Activated CD8-positive, alpha-beta memory T cell treated with anti-CD3 and anti-CD28 coated beads, Interleukin-2, amount 50 U/mL, for 24 hours (primary cell): Measurements from ENCODE around the gene GLUL.
"Not testable (repeated sequence)": the region's sequence is repeated elsewhere in the genome, so short reads cannot be mapped to it uniquely, and the experiment has no call there.

Experiments used
- DNase-seq: peaks from one replicate; pipeline ENCODE4 v3.0.0-alpha.2; 2020; ENCODE audit errors: extremely low read depth

The GLUL gene

DNA sequence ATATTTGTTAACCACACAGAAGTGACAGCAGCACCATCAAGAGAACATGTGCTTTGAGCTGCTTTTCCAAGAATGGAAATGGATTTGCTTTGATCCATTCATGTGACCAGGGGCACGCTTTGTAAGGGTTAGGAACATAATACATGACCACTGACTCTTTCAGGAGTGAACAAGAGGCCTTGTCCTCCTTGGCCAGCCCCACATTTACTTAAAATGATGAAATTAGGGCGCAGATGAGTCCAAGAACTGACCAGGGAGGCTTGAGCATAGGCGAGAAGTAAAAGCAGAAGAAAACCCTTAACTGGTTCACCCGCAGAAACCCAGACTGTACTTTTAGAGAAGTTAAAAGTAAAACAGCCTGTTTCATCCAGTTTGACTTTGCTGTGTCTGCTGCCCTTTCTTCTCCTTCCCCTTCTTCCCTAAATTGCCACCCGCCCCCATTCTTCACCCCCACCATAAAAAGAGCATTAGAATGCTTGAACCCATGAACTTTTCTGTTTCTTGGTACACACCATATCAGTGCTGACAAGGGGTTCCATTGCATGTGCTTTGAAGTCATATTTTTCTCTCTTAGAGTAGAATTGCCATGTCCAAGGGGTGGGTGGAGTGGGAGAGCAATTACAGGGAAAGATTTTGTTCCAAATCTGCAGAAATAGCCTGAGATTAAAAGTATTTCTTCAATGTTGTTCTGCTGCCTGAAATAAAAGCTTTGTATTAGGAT lies 2.6 kb upstream of the GLUL start:
- DNase-seq = no peak

DNA sequence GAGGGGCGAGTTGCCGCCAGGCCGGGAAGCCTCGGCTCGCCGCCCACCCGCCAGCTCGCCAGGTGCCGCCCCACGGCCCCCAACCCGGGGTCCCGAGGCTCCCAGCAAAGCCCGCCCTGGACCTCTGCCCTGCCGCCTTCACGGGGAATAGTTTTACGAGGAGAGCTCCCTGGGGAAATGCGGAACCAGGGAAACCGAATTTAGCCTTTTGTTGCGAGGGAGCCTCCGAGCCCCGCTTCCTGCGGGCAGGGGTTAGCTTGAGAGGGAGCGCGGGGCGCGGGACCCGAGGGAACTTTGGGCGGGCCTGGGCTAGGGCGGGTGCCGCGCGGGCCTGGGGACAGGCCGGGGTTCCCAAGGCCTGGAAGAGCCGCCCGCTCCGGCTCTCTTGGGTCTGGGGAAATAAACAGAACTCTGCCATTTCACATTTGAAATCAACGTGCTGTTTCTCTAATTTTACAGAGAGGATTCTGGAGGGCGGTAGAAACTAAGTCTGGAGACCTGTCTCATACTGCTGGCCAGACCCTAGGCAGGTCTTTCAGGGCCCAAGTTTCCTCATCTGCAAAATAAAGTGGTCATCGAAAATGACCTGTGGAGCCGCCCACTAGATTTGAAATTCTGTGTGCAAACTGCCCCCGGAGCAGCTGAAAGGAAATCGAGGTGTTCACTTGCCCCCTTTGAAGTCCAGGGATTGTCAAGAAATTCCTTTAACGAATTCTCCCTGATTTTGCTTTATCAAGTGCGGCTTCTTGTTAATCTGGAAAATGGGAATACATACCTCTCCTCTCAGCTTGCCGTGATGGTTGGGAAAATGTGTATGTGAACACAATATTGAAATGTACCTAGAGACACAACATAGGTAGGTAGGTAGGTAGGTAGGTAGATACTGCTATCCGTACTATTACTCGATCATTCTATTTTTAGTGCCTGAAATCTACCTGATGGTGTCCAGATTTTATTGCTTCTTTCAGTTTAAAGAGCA lies 749 bp upstream of the GLUL start:
- no peak for DNase-seq

DNA sequence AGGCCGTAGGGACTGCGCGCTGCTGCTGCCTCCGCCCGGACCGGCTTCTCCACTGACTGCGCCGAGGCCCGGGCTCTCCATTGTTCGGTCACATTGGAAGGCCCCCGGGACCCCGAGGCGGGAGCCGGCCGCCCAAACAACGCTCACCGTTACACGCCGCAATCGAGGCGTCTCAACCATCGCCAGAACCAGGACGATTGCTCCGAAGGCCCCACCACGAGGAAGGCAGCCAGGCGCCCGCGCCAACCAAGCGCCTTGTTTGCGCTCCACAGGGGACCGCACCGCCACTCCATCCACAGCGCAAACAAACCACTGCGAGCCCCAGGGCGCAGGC lies 595 bp downstream of the GLUL start:
- DNase-seq = no peak

DNA sequence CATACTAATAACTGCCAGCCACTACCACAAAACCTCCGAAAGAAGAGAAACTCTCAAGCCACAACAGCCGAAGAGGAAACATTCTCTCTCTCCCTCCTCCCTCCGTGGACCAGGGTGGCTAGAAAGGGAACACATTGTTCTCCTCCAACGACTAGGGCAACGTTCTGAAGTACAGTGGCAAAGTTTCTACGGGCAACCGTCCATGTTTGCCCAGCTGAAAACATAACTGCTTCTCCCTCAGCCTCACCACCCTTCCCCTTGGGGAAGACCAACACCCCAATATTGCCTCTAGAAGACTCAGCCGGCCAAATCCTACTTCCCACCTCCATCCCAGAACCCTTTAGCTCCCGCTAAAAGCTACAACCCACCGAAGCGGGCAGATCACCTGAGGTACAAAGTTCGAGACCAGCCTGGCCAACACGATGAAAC lies 2.0 kb downstream of the GLUL start:
- DNase-seq = no peak

DNA sequence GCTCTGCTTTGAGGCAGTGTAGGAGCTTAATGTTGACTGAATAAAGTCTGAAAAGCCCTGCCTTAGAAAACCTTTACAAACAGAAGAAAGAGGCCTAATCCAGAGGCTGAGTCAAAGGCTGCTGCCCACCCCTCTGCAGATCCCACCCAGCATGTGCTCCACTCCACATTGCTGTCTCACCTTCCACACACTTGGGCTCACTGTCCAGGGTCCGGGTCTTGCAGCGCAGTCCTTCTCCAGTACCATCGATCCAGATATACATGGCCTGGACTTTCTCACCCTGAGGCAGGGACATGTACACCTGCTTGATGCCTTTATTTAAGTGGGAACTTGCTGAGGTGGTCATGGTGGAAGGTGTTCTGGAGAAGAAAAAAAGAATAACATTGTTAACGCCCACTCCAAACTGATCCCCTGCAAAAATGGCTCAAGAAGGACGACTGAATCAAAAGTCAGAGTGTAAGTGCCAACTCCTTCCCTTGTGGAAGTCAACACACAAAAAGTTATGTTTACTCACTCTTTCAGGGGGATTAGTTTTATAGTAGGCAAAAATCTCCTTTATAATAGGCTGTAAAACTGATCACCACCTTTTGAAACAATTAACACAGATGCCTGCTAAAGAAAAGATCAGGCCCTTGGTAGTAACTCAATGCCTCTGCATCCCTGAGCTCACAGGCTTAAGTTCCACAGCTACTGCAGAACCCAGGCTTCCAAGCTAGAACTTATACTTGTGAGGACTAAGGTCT lies 3.0 kb downstream of the GLUL start:
- DNase-seq = no peak

DNA sequence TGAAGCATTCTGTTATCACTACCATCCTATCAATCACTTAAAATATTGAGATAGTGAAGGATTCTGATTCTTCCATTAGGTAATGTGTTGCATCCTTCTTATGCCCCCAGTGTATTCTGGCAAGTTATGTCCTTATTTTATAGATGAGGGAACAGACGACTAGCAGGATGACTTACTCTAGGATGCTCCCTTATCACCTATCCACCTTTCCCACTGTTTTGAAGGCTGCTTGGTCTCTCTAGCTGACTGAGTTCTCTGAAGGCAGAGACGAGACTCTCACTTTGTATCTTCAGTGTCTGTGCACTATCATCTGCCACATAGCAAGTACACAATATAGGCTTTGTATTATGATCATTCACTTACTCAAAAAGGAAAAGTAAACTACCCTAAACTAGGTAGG lies 4.0 kb downstream of the GLUL start:
- DNase-seq = no peak

DNA sequence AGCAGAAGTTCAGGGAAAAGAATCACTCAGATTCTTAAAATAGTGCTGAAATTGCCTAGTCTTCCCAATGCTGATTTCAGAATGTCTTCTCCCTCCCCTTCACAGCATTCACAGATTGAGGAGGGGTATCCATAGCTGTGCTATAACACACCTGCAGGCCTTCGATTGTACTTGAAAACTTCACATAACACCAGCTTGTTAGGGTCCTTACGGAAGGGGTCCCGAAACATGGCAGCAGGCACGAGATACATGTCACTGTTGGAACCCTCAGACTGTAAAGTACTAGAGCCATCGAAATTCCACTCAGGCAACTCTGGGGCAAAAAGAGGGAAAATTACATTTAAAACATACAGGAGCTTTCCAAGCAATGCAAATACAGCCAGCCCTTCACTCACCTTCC lies 4.6 kb downstream of the GLUL start:
- DNase-seq = no peak

DNA sequence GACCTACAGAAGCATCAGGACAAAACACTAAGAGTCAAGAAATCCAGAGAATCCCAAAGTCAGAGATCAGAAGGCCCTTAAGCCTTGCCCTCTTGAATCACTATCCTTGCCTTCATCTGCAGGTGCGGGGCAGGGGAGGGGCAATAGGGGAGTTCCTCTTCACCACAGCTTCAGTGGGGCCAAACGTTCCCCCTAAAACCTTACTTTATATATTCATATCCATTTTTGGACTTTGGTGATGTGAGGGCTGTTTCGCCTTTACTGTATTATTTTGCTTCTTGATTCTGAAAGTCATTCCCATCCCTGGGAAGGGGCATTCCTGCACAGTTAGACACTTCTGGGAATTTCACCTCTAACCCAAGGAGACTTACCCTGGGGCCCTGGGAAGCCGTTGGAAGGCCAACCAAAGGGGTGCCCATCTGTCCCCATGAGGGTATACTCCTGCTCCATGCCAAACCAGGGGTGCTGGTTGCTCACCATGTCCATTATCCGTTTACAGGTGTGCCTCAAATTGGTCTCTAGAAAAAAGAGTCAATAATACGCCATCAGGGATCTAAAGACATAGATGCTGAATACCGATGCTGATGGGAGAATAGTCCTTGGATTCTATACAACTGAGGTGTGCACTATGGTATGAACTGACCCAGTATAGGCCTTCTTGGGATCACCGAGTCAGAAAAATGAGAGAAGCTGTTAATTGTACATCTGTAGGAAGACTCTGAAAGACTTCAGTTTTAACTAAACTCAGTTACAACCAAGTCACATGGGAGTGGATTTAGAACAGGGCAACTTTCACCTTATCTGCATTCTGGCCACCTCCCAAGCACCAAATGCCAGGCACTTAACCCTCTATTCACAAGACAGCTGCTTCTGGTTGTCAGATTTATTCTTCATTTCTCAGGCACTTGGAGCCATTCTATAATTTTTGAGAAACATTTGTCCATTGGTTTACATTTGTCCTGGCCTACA lies 5.4 kb downstream of the GLUL start:
- DNase-seq = no peak

DNA sequence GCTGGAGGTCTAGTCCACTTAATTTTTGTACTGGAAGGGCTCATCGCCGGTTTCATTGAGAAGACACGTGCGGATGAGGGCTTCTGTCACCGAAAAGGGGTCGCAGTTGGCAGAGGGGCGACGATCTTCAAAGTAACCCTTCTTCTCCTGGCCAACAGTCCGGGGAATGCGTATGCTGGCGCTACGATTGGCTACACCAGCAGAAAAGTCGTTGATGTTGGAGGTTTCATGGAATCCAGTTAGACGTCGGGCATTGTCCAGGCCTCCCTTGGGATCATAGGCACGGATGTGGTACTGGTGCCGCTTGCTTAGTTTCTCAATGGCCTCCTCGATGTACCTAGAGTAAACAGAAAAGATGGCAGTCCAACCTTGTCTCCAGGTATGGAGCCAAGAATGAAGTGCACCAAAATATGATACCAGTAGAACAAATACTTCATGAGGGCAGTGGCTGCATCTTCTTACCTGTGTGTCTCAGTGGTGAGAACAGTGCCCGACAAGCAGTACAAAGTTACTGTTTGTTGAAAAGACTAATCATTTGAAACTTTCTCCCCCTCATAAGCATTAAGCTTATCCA lies 7.1 kb downstream of the GLUL start:
- DNase-seq = no peak

DNA sequence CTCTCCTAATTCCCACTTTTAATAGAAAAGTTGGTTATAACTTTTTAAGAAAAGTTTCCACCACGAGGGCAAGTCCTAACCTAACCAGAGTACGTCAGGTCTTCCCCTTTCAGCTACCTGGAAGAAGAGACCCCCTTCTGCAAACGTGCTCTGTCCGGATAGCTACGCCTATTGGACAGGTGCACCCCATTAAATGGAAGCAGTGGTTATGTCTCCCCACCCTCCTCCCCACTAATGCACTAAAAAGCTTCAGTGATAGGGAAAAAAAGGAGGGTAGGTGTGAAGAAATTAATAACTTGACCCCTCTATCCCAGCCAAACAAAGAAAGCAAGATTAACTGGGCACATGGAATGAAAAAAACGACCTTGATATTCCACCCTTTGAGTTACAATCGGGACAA lies 7.7 kb downstream of the GLUL start:
- DNase-seq = no peak

DNA sequence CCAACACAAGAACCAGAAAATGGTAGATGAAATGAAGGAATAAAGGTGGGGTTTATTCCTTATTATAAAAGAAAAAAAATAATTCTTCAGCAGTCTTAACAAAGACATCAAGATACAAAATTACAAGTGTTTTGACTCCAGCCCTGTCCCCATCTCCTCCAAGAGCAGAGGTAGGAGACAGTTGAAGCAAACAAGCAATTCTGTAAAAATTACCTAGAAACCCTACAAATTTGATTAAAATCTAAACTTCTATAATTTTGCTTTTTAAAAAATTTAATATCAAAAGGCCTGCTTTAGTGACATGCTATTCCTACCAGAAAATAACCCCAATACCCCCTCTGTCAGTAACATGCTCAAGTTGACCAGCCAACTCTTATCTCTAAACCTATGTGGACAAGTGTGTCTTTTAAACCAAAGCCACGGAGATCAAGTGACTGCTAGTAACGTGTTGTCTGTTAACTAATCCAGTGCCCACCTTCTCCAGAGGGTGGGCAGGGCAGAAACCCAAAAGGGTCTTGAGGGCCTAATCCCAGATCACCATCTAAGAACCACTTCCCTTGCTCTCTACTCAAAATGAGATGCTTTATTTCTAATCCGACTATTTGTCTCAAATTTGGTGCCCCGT lies 8.4 kb downstream of the GLUL start:
- DNase-seq = no peak

DNA sequence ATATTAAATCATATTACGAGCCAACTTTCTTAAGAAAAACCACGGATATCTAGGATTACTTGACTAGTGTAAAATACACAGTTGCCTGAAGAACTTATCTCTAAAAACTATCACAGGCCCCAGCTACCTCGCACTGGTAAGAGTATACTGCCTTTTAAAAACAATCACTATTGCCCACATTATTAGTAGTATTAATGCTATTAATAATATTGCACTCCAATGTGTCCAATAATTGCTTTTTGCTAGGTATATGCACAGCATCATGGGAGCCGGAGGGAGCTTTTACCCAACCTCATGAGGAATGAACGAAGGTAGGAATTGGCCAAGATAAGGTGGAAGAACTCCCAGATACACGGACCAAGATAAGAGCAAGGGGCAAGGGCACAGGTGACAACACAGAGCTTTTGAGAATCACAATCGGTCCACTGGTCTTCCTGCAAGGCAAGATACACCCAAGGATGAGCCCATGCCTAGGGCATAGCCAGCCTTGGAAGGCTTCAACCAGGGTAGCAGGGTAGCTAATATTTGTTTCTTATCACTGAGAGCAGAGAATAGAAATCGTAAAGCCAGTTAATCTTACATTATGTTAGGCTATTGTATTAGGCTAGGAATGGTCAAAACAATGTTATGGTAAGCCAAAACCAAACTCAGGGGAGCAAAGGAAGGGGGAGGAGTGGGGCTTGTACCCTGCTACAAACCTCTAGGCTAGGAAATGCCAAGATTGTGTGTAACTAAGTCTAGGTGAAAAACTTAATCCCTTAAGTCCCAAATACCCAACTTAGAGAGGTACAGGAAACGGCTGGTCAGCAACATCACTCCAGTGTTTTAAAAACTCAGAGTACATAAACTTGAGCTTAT lies 9.4 kb downstream of the GLUL start:
- no peak for DNase-seq

DNA sequence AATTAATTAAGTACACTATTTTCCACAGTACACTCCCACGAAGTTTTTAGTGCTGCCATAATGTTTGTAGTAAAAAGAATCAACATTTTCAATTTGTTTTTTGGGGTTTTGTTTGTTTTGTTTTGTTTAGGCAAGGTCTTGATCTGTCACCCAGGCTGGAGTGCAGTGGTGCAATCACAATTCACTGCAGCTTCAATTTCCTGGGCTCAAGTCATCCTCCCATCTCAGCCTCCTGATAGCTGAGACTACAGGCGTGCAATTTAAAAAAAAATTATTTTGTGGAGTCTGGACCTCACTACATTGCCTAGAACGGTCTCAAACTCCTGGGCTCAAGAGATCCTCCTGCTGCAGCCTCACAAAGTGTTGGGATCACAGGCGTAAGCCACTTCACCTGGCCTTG lies 11.4 kb downstream of the GLUL start:
- DNase-seq = no peak

DNA sequence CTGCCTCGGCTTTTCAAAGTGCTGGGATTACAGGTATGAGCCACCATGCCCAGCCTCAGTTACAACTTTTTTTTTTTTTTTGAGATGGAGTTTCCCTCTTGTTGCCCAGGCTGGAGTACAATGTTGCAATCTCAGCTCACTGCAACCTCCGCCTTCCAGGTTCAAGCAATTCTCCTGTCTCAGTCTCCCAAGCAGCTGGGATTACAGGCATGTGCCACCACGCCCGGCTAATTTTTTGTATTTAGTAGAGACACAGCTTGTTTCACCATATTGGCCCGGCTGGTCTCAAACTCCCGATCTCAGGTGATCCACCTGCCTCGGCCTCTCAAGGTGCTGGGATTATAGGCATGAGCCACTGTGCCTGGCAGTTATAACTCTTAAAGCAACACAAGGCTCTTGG lies 11.8 kb downstream of the GLUL start:
- not testable (repeated sequence) for DNase-seq

DNA sequence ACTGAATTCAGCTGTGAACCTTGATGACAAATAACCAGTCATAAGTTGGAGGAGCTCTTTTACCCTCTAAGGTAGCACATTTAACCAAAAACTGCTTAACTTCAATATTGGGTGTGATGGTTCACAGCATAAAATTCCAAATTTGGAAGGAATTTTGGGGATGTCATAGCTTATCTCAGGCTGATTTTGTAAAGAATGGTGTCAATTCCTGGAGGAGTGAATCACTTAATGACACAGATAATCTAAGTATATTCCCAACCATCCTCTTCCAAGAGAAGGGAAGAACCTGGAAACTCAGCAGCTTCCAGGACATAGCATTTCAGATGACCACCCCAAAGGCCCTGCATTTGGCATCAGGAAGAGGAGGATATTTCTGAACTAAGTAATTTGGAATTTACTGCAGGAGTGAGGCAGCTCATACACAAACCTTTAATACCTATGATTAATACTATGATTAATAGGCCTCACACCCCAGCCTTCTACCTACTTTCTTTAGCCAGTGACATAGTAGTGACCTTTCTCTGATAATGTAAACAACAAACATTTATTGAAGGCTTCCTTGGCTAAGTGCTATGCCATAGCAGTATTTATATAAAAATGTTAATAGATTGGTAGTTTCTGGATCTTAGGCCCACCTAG lies 14.5 kb downstream of the GLUL start:
- DNase-seq = no peak

DNA sequence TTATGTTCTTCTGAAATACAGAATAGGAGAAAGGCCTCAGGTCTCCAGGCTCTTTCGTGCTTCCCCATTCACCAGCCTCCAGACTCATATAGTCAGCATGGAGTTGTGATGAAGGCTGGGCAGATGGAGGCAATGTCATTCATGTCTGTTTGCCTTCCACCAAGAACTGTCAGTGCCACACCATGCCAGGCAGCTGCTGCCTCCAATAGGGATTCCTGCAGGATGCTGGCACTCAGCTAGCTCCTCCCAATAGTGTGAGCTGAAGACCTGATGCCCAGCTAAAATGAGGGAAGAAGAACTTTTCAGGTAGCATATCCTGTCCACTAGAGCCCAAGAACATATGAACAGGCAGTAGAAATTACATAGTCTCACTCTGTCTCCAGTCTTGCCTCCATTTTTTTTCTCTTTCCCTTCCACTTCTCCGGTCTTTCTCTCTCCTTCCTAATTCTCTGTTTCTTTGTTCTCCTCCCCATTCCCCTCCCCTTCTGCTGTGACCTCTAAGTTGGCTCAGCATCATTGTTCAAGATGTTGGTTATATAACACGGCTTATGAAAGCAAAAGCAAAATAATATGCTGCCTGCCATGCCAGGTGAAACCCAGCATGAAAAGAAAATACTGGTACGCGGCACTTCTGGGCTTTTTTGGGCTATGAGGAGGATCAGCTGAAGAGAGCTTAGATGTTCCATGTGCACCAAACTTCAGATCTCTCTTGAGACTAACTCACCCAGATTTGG lies 17.3 kb downstream of the GLUL start:
- no peak for DNase-seq

DNA sequence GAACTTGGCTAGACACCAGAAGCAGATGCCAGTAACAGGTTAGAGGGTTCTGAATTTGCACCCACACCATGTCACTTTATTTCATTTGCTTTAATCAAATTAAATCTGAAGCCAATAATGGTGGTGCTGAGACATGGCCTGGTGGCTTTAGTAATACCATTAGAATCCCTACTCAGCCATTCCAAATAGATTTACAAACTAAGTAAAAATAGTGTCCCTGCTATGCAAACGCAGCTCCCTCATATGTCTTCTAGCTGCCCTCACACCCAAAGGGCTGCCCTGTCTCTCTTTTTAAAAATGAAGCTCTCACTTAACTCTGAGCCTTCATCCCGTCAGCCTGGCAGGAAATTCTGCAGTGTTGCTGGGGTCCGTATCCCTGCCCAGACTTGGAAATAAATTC lies 21.1 kb downstream of the GLUL start:
- DNase-seq = no peak

DNA sequence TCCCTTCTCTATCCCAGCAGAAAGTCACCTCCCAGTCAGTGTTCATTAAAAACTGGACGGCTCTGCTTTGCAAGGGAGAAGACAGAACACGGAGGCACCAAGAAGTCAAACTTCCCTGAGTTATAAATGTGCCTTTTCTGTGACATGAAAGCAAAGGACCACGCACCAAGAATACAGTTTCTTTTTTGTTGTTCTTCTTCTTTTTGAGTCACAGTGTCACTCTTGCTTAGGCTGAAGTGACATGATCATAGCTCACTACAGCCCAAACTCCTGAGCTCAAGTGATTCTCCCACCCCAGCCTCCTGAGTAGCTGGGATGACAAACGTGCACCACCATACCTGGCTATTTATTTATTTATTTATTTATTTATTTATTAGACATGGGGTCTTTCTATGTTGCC lies 22.7 kb downstream of the GLUL start:
- no peak for DNase-seq
